DMS53 (cell line): ENCODE measurements around the gene PLXNA4.

Experiments used
- DNase-seq: peaks from one replicate; lab custom pipeline; 2025; lab: John Stamatoyannopoulos, UW

PLXNA4 gene

DNA sequence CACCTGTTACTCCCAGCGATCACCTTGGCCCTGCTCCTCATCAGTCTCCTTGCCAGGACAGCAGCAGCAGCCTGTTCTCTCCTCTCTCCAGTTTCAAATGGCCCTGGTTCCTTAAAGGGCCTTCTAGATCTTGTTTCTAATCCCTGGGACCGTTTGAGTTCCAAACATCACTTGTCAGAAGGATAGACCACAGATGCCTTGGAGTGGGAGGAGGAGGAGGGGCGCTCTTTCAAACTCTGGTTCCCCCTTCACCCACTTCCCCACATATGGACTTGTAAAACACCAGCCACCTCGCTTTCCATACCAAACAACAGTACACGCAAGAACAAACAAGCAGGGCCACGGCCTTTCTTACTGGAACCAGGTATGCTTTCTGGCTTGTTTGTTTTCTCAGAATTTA is 104.8 kb downstream of the PLXNA4 start:
- no peak for DNase-seq

DNA sequence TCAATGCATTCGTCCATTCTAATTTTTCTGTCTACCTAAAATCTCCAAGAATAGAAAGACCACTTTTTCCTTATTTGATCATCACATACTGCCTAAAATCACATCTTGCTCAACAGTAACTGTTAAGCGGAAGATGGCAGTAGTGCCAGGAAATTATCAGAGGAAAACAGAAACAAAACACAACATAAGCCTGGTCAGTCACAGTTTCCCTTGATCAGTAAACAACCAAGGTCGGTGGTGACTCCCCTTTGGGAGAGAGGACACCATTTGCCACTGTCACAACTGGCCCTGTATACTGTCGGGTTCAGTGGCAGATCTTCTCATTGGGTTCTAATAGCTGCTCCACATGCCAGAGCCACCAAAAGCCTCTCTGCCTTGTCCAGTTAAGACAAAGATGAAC is 106.6 kb downstream of the PLXNA4 start:
- no peak for DNase-seq

DNA sequence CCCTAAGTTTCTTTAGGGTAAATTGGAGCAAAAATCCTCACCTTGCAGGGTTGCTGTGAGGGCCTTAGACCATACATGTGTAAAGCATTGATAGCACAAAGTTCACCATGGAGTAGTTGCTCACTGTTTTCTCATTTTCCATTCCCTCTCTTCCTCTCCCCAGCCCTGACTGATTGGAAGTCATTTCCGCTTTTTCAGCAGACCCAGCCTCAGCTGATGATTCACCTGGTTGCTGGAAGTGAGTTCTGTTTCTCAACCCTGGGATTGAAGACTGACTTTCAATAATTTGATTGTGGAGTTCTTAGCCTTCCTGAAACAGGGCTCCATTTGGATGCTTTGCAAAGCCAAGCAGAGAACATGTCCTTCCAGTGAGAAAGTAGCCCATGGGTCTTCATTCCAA is 107.0 kb downstream of the PLXNA4 start:
- no peak for DNase-seq

DNA sequence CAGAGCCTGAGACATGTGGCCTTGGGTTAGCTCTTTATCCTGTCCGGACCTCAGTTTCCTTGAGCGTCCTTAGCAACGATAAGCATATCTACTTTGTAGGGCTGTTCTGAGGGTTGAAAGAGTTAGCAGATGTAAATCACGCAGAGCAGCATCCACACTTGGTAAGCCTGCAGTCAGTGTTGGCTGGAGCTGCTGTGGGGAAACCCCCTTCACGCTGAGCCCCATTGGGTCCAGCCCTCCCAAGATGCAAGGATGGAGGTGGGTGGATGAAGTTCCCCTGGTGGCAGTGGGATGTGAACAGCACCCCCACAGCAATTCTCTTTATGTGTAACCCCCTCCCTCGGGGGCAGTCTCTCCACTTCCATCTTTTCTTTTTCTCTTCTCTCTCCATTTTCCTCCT is 109.9 kb downstream of the PLXNA4 start:
- DNase-seq: no peak

DNA sequence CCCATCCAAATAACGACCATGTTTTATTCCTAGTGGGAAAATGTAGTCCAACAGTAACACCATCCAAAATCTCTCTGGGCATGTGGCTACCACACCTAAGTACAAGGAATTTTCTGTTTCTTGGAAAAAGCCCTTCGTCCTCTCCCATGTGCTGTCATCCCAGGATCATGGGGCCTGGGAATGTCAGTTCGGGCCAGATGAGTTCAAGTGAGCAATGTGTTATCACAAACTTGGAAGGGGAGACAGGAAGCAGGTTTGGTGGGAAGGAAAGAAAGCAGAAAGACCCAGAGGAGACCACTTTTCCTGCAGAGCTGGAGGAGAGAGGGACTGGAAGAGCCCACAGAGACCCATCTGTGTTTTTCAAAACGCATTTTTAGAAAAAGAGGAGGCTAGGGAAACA is 110.8 kb downstream of the PLXNA4 start:
- no peak for DNase-seq

DNA sequence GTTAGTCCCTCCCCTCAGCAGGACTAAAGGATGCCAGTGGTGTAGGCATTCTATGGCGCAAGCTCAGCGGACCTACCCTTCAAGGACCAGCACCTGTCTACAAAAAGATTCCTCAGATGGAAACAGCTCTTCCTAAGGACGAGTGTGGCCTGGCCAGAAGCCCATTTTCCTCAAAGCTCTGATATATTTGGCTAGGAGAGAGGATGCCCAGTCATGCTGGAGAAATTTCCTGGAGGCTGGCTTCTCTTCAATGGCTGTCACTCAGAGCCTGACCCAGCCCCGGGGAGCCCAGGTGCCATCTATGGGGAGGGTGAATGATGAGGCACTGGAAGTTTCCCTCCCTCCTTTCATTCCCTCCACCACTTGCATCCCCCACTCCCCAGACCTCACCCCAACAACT is 111.5 kb downstream of the PLXNA4 start:
- no peak for DNase-seq

DNA sequence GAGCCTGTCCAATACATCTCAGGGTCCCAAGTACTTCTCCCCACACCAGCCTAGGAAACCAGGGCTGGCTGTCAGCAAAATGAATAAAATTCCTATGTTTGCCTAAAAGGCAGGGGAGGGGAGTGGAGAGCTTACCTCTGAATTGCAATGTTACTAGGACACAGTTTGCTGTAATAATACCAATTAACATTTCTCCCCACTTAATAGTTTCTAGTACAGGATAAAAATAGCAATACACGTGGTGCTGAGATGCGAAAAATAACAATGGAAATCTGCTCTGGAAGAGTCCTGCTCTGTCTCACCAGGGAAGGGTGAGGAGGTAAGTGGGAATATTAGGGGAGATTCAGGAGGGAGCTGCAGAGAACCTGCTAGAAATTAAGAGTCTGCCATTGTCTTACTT is 112.3 kb downstream of the PLXNA4 start:
- no peak for DNase-seq

DNA sequence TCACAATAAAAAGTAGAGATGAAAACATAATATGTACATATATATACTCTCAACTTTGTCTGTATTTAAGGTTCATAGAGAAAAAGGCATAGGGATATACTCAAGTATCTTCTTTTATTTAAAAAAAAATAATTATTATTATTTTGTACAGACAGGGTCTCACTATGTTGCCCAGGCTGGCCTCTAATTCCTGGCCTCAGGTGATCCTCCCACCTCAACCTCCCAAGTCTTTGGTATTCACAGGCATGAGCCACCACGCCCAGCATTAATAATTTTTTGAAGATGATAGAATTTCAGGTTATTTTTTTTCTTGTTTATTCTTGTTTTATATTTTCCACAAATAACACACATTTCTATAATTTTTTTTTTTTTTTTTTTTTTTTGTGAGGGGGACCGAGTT is 113.8 kb downstream of the PLXNA4 start:
- no peak for DNase-seq

DNA sequence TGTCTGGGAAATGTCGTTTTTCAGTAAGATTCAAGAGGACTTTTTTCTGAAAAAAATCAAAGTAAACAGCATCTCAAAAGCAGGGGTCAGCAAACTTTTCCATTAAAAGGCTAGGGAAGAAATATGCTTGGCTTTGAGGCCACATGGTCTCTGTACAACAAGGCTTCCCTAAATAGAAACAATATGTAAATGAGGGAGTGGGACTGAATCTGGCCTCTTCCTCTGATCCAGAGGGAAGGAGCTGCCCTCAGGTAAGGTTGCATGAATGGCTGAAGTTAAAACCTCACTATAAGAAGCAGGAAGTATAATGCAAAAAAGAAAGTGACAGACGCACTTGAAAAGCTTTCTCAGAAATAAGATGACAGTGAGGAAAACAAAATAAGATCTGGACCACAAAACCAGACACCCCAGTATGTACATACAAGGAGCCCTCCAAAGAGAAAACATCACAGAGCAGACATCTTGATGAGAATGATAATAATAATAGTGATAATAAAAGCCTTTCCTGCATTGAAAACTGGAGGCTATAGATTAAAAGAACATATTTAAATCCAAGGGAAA is 115.2 kb downstream of the PLXNA4 start:
- DNase-seq: no peak

DNA sequence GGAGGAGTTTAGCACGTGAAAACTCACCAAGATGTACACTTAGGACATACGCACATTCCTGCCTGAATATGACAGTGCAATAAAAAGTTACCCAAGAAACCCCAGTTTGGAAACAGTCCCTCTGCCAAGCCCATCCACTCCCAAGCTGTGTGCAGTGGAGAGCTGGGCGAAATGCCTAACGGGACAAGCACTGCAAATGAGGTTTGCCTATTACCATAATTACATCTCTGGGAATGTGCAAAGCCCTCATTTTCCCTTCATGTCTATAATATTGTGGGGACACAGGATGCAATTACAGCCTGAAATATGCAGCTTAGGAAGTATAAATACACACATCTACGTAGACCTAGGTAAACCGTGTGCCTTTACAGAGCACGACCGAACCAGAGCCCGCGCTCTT is 117.5 kb downstream of the PLXNA4 start:
- DNase-seq: no peak

DNA sequence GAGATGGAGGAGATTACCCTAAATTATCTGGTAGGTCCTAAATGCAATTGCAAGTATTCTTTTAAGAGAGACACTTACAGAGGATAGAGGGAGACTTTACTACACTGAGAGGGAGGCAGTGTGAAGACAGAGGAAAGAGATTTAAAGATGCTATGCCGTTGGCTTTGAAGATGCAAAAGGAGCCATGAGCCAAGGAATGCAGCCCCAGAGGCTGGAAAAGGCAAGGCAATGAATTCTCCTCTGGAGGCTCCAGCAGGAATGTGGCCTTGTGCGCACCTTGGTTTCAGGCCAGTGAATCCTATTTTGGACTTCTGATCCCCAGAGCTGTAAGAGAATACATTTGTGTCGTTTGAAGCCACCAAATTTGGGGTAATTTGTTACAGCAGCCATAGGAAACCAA is 118.6 kb downstream of the PLXNA4 start:
- DNase-seq: no peak

DNA sequence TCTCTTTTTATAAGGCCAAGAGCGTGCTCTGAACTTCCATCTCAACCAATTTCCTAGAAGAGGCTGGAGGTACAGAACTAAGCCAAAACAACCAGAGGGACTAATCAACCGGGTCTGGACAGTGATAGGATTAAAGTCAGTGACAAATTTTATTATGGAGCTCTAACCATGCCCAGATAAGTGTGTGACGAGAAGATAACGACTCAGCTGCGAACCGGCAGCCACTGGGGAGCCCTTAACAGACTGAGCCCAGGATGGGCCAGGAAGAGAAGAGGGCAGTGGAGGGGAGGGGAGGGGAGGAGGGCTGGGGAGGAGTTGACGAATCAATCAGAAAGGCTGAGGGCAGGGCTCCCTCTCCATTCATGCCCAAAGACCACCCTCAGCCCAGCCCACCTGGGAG is 119.9 kb downstream of the PLXNA4 start:
- no peak for DNase-seq

DNA sequence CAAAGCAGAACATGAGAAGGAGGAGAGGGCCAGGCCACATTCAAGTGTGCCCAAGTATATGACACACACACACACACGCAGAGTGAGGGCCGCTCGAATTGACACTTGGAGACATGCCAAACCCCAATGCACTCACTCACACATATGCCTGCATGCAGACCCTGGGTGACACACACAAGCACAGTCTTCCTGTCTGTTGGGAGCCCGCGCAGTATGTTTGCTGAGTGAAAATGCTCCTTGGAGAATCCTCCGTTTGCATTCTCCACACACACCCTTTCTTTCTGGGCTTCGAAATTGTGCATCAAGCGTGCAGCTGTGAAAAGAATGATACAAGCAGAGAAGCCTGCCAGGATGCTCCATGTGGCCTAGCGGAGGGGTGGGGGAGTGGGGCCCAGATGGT is 120.9 kb downstream of the PLXNA4 start:
- no peak for DNase-seq

DNA sequence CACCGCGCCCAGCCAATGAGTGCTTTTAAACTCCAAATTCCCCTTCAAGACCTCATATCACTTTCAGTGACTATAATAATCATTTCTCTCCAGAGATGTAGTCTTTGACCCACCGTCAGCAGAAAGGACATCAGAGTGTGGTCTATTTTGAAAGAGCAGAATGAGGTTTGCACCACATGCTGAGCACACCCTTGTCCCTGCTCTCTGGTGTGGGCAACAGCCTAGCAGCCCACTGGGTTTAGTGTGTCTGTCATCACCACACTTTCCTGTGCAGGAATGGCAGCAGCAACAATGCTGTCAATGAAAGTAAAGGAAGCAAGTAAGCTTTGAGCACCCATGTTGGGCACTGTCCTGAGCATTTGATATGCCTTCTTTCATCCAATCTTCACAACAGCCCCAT is 122.4 kb downstream of the PLXNA4 start:
- DNase-seq: no peak

DNA sequence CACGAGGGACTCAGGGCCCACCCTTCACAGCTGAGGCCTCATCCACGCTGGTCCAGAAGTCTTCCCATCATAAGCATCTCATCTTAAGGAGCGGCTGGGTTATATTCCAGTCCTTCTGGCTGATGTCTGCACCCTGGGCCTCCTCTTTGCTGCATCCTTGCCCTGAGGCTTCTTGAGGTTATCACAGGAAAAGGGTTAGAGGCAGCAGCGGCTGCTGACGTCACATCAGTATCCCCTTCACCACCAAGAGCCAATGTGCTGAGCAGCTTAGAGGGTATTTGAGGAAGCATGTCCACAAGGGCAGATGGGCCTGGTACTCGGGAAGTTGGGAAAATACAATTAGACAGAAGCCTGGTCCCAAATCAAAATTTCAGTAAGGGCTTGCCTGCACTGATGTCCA is 125.1 kb downstream of the PLXNA4 start:
- DNase-seq: no peak

DNA sequence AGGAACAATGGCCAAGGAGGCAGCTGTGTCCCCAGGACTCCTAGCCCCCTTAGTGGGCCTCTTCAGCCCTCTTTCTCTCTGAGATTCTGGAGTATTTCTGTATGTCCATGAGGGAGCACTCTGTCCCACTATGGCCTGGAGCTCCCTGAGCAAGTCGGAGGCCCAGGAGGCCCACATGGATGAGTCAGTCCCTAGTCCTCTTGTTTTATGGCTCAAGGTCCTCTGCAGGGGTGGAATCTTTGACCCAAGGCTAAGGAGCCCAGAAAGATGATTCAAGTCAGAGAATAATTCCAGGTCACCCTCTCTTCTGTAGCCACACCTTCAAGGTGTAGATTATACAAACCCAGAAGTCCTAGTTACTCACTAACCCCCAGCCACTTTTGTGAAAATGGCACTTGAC is 125.6 kb downstream of the PLXNA4 start:
- DNase-seq: no peak

DNA sequence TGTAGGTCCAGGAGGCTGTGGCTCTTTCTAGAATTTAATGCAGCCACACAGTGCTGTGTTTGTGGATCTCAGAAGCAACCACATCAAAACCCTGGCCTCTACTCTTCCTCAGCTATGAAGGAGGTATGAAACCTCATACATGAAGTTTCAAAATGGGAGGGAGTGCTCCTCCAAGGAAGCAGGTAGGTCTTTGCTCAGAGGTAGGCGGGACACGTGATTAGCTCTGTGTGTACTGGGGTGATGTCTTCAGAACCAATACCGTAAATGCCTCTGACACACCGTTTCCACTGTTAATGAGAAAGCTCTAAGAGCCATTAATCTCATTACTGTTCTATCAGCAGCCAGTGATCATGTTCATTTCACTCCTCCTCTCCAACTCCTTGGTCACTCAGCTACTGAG is 126.1 kb downstream of the PLXNA4 start:
- DNase-seq: no peak

DNA sequence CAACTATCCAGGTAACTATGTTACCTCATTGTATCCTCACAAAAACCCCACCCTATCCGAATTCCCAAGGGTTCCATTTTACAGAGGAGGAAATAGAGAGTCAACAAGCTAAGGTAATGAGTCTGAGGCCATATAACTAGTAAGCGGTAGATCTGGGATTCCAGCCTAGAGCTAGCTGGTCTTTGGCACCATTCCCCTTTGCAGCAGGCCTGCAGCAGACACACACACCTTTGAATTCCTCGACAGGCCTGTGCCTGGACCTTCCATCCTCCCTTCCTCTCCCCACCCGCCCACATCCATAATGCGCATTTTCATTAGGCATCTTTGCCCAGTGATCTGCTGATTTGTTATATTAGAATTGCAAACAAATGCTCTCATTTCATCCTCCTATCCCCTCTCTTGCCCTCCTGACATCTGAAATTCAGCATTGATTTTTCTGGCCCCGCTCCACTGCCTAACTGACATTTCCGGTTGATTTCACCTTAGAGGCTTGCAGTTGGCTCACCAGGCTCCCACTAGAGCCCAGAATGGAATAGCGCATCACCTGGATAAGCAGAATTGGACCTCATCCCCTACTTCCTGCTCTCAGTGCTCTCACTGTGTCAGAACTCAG is 129.5 kb downstream of the PLXNA4 start:
- no peak for DNase-seq

DNA sequence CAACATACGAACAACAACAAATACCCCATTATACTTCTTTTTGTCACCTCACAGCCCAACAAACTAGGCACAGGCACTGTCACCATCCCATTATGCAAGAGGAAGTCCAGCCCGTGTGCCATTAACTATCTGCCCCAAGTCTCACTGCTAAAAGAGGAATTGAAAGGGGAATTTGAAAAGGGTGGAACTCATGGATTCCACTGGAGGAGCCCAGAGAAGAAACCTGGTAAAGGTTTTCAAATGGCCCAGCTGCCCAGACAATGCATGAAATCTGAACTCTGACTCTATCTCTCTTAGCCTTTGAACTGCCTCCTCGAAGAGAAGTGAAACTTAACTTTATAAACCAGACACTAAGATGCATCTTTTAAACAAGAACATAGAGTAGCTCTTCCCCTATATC is 130.0 kb downstream of the PLXNA4 start:
- DNase-seq: no peak

DNA sequence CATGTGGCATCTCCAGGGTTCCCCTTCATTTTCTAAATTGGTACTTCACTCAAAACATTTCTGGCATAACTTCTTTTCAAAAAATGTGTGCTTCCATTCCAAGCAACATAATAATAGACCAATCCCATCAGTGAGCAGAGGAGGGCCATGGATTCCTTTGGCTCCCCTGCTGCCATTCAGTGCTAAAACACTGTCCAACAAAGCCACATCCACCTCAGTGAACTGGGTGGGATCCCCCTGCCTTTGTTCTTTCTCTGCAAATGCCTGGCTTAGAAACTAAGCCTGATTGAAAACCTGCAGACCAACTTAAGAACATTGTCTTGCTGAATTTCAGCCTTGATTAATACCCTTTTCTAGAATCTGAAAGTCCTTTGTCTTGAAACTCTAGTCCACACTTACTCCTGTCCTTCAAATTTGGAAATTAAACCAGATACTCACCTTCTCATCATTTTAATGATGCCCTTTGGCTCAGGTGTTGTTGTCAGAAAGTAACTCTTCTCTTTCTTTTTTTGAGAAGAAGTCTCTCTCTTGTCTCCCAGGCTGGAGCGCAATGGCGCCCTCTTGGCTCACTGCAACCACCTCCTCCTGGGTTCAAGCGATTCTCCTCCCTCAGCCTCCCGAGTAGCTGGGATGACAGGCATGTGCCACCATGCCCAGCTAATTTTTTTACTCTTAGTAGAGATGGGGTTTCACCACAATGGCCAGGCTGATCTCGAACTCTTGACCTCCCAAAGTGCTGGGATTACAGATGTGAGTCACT is 132.3 kb downstream of the PLXNA4 start:
- no peak for DNase-seq

DNA sequence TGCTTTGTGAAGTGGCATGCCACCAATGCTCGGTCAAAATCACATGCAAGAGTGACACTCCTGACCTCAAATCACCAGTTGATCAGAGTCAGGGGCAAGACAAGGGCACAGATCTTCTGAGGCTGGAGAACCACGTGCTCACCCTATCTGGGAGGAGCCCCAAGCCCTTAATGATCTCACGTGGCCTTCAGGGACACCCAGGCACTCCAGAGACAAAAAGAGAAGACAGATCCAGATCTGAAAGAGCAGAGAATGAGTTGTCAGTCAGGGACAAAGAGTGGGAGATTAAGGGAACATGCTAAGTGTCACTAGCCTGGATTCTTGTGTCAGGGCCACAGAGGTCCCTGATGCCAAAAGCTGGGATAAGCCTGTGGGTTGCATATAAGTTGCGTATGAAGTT is 134.3 kb downstream of the PLXNA4 start:
- DNase-seq: no peak

DNA sequence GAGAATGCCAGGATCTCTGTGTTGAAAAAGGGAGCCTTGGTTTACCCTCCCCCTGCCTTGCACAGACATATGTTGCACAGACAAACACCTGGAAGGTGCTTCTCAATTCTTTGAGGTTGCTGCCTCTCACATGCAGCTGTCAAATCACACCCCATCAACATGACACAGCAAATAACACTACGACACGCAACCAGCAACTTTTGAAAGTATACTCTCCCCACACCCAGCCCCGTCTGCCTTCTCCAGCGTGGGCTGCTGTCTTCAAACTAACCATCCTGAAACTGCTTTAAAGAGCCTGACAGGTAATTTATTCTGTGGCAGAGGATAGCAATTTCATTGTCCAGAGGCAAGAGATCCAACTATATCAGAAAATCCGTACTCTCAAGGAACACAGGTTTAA is 136.1 kb downstream of the PLXNA4 start:
- DNase-seq: no peak

DNA sequence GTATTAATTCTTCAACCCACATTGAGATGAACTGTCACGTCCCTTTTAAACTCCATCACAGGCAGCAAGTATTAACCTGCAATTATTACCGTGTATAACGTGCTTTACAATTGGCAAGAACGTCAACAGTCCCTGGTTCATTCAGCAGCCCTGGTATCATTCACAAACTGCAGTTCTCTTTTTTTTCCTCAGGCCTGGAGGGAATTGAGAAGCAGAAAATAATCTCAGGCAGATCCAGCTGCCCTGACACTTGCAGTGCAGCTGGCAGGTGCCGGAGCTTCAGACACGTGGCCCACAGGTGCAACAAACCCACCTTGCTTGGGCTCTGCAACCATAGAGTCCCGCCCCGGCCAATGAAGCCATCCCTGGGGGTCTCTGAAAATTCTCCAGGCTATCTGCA is 137.3 kb downstream of the PLXNA4 start:
- no peak for DNase-seq

DNA sequence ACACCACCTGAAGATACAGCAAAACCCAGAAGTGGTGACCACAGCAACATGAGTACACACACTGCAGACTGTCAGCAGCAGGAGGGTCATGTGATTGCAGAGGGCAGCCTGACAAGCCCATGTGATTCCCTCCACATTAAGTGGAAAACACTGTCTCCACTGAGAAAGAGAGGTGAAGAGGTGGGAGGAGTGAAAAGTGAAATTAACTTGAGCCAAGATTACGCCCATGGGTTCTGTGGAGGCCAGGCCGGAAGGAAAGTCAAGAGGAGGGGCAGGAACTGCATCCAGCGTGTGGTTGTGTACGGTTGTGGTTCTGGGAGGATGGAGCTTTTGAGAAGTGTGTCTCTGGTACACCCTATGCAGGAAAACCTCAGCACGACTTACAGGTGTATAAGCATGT is 138.5 kb downstream of the PLXNA4 start:
- DNase-seq: no peak
